Tibial nerve (tissue), 4 donors: Measurements from ENCODE around the gene SYT15B. TPM values are rescaled to one million over a fixed set of nuclear protein-coding genes. Genes with fewer than 3 reads are reported as not detected.
A peak's percentile ranks its signal among the peaks of the same experiment; 100 is the strongest.
"Not testable (repeated sequence)": the region's sequence is repeated elsewhere in the genome, so short reads cannot be mapped to it uniquely, and the experiment has no call there.

ENCODE experiments used
- DNase-seq, 2 donors: peaks; one replicate each; pipeline ENCODE4 v3.0.0-alpha.2; 2019; ENCODE audit warnings: low spot score in 2 of 2
- H3K27ac ChIP-seq, 4 donors: fragments of 200-600 bp; sonication (generic) in 3 of 4; one replicate each; pipeline ENCODE4 v1.5.1; 2017 to 2019; ENCODE audit warnings: mild to moderate bottlenecking in 1 of 4
- H3K27me3 ChIP-seq, 2 donors: fragments of 200-600 bp; sonication (generic) in 1 of 2; one replicate each; pipeline versions ENCODE4 v1.5.1 to v1.6.0; 2017 to 2019
- H3K36me3 ChIP-seq, 3 donors: fragments of 200-600 bp; sonication (generic); one replicate each; pipeline ENCODE4 v1.5.1; 2018 to 2019
- H3K4me1 ChIP-seq, 4 donors: fragments of 200-600 bp; sonication (generic) in 3 of 4; one replicate each; pipeline ENCODE4 v1.5.1; 2017 to 2019
- H3K4me3 ChIP-seq, 4 donors: fragments of 200-600 bp; sonication (generic) in 3 of 4; one replicate each; pipeline ENCODE4 v1.5.1; 2017 to 2019; ENCODE audit warnings: mild to moderate bottlenecking in 1 of 4, moderate library complexity in 1 of 4
- H3K9me3 ChIP-seq, 4 donors: fragments of 200-600 bp; sonication (generic) in 3 of 4; one replicate each; pipeline ENCODE4 v1.5.1; 2017 to 2019
- CTCF ChIP-seq, 5 experiments: fragments of 200-600 bp in 3 of 5; fragments of 450-650 bp in 2 of 5; sonication (generic) in 3 of 5; IDR thresholded peaks; one replicate each; pipeline ENCODE4 v1.5.1; 2016 to 2019; ENCODE audit warnings: antibody characterized with exemption in 5 of 5, mild to moderate bottlenecking in 3 of 5, moderate library complexity in 2 of 5
- WGBS, 2 donors: methylation state at CpG; one replicate each; pipeline ENCODE4 v1.1.5; 2018; 5-methylcytosine and 5-hydroxymethylcytosine counted together
- total RNA-seq, 4 donors: library from RNA; depleted of rRNA; stranded (reverse); fragments of >200 nt; gene quantifications; one replicate each; pipeline ENCODE4 v1.1.0, GENCODE V29; 2016

The SYT15B gene
- total RNA-seq, 4 donors from 2014 or later: 4.6 to 15.5 (median 8.8) TPM

GRCh38 chr10:47753176-47753575 lies 10.2 kb downstream of the SYT15B start:
- WGBS, 2 donors: no CpG with 5 or more reads among the region's 3 CpGs
- H3K4me1 ChIP-seq, H3K27me3 ChIP-seq, H3K9me3 ChIP-seq, DNase-seq, H3K36me3 ChIP-seq, H3K4me3 ChIP-seq, H3K27ac ChIP-seq: not testable (repeated sequence)

- not testable (repeated sequence) for H3K4me1 ChIP-seq, DNase-seq, H3K36me3 ChIP-seq, H3K4me3 ChIP-seq, H3K27ac ChIP-seq, H3K9me3 ChIP-seq, H3K27me3 ChIP-seq
- no CpG with 5 or more reads among the region's 3 CpGs for WGBS, 2 donors
Measured at GRCh38 chr10:47751821-47752220, 11.6 kb downstream of the SYT15B start.

- not testable (repeated sequence) for H3K27me3 ChIP-seq, H3K9me3 ChIP-seq, H3K4me3 ChIP-seq, H3K27ac ChIP-seq, H3K4me1 ChIP-seq, H3K36me3 ChIP-seq, DNase-seq
- WGBS, 2 donors: 100% methylated on average over 1 of the region's 8 CpGs; no CpG with 5 or more reads in 1 of the 2 donors
Measured at GRCh38 chr10:47750360-47750759, 13.0 kb downstream of the SYT15B start.

- not testable (repeated sequence) for H3K36me3 ChIP-seq, H3K27ac ChIP-seq, H3K4me3 ChIP-seq, H3K27me3 ChIP-seq, DNase-seq, H3K9me3 ChIP-seq, H3K4me1 ChIP-seq
- WGBS, 2 donors: 0 to 21% methylated on average over 2 to 3 of the region's 4 CpGs
Measured at GRCh38 chr10:47746780-47747376, 16.5 kb downstream of the SYT15B start.

GRCh38 chr10:47744881-47745280 lies 18.5 kb downstream of the SYT15B start:
- H3K9me3 ChIP-seq, H3K36me3 ChIP-seq, H3K27me3 ChIP-seq, H3K4me1 ChIP-seq, DNase-seq, H3K4me3 ChIP-seq, H3K27ac ChIP-seq: not testable (repeated sequence)
- WGBS, 2 donors: 0 to 40% methylated on average over 1 of the region's 4 CpGs

GRCh38 chr10:47743611-47744550 lies 19.5 kb downstream of the SYT15B start:
- not testable (repeated sequence) for H3K27ac ChIP-seq, DNase-seq
- peak in 2 of 5 experiments; percentile 11 to 19 for TF ChIP-seq CTCF (IDR thresholded peaks at IDR 0.05)

GRCh38 chr10:47740868-47741267 lies 22.5 kb downstream of the SYT15B start:
- WGBS, 2 donors: 50% methylated on average over 2 of the region's 2 CpGs; no CpG with 5 or more reads in 1 of the 2 donors
- H3K27ac ChIP-seq, DNase-seq: not testable (repeated sequence)

More at GRCh38 chr10:47743611-47744550, 19.5 kb downstream of the SYT15B start:
- not testable (repeated sequence) for H3K36me3 ChIP-seq, H3K9me3 ChIP-seq, H3K27me3 ChIP-seq, H3K4me1 ChIP-seq
- 4% methylated on average over 12 to 18 of the region's 48 CpGs for WGBS, 2 donors
- peak overlapping the region in 3 of 4 donors; percentile 26 to 42 (median 41) for H3K4me3 ChIP-seq

GRCh38 chr10:47730911-47731310 lies 32.5 kb downstream of the SYT15B start:
- H3K36me3 ChIP-seq, H3K9me3 ChIP-seq, H3K4me3 ChIP-seq, H3K4me1 ChIP-seq, H3K27me3 ChIP-seq, DNase-seq, H3K27ac ChIP-seq: not testable (repeated sequence)
- 57 to 83% methylated on average over 1 of the region's 5 CpGs for WGBS, 2 donors

More at GRCh38 chr10:47740868-47741267, 22.5 kb downstream of the SYT15B start:
- not testable (repeated sequence) for H3K27me3 ChIP-seq, H3K4me1 ChIP-seq, H3K9me3 ChIP-seq, H3K36me3 ChIP-seq, H3K4me3 ChIP-seq

- not testable (repeated sequence) for H3K36me3 ChIP-seq, DNase-seq, H3K4me1 ChIP-seq, H3K9me3 ChIP-seq, H3K4me3 ChIP-seq, H3K27me3 ChIP-seq, H3K27ac ChIP-seq
- no CpG with 5 or more reads among the region's 6 CpGs for WGBS, 2 donors
Measured at GRCh38 chr10:47725740-47726139, 37.7 kb downstream of the SYT15B start.

GRCh38 chr10:47725047-47725446 lies 38.3 kb downstream of the SYT15B start:
- H3K36me3 ChIP-seq, H3K27ac ChIP-seq, DNase-seq, H3K27me3 ChIP-seq, H3K4me1 ChIP-seq, H3K4me3 ChIP-seq, H3K9me3 ChIP-seq: not testable (repeated sequence)
- no CpG with 5 or more reads among the region's 3 CpGs for WGBS, 2 donors

GRCh38 chr10:47724119-47724518 lies 39.3 kb downstream of the SYT15B start:
- not testable (repeated sequence) for H3K27ac ChIP-seq, H3K9me3 ChIP-seq, DNase-seq, H3K36me3 ChIP-seq, H3K4me3 ChIP-seq, H3K4me1 ChIP-seq, H3K27me3 ChIP-seq
- WGBS, 2 donors: 64 to 77% methylated on average over 4 of the region's 6 CpGs

- not testable (repeated sequence) for DNase-seq, H3K36me3 ChIP-seq, H3K27me3 ChIP-seq, H3K27ac ChIP-seq, H3K4me1 ChIP-seq, H3K4me3 ChIP-seq, H3K9me3 ChIP-seq
- WGBS, 2 donors: 75 to 85% methylated on average over 2 of the region's 3 CpGs
Measured at GRCh38 chr10:47723362-47723761, 40.0 kb downstream of the SYT15B start.
